IPS DF 4.7 (cell line): ENCODE results near the gene CD7.

Experiments
- DNase-seq: peaks from one replicate; pipeline ENCODE4 v3.0.0-alpha.2; 2013; ENCODE audit warnings: low spot score; ENCODE audit errors: extremely low read depth

CD7 gene

GRCh38 chr17:82314727-82315605 is 2.4 kb downstream of the CD7 start:
- no peak for DNase-seq

- DNase-seq = no peak
Observed at GRCh38 chr17:82314012-82314726, 3.2 kb downstream of the CD7 start.

GRCh38 chr17:82313195-82314011 is 4.0 kb downstream of the CD7 start:
- DNase-seq = no peak

GRCh38 chr17:82311971-82312370 is 5.4 kb downstream of the CD7 start:
- DNase-seq = no peak

GRCh38 chr17:82310877-82311276 is 6.5 kb downstream of the CD7 start:
- DNase-seq = no peak

- no peak for DNase-seq
Observed at GRCh38 chr17:82309656-82310570, 7.5 kb downstream of the CD7 start.

GRCh38 chr17:82305727-82306300 is 11.6 kb downstream of the CD7 start:
- DNase-seq = no peak

GRCh38 chr17:82304826-82305726 is 12.3 kb downstream of the CD7 start:
- DNase-seq = no peak

GRCh38 chr17:82303944-82304808 is 13.2 kb downstream of the CD7 start:
- DNase-seq = no peak

GRCh38 chr17:82302991-82303943 is 14.1 kb downstream of the CD7 start:
- DNase-seq = no peak

- DNase-seq = no peak
Observed at GRCh38 chr17:82302568-82302963, 14.8 kb downstream of the CD7 start.

GRCh38 chr17:82301916-82302567 is 15.4 kb downstream of the CD7 start:
- DNase-seq = no peak

- DNase-seq = no peak
Observed at GRCh38 chr17:82301300-82301915, 16.0 kb downstream of the CD7 start.

- DNase-seq = no peak
Observed at GRCh38 chr17:82300707-82301270, 16.6 kb downstream of the CD7 start.

- no peak for DNase-seq
Observed at GRCh38 chr17:82300228-82300627, 17.2 kb downstream of the CD7 start.

GRCh38 chr17:82299452-82299851 is 18.0 kb downstream of the CD7 start:
- no peak for DNase-seq
